NCI-H69 (cell line): ENCODE results near the gene C14orf132.

Experiments used
- DNase-seq: peaks from one replicate; lab custom pipeline; 2025; lab: John Stamatoyannopoulos, UW

The C14orf132 gene

GRCh38 chr14:96098309-96098998 lies 59.3 kb downstream of the C14orf132 start:
- peak; percentile 95 for DNase-seq

GRCh38 chr14:96098999-96099335 lies 59.8 kb downstream of the C14orf132 start:
- no peak for DNase-seq

- peak; percentile 89 for DNase-seq
These were observed 61.3 kb downstream of the C14orf132 start for GRCh38 chr14:96100161-96101064.

GRCh38 chr14:96102081-96102856 lies 63.1 kb downstream of the C14orf132 start:
- DNase-seq = no peak

GRCh38 chr14:96103075-96103474 lies 63.9 kb downstream of the C14orf132 start:
- DNase-seq = no peak

GRCh38 chr14:96103560-96104460 lies 64.6 kb downstream of the C14orf132 start:
- DNase-seq = peak; percentile 79

GRCh38 chr14:96104469-96105057 lies 65.4 kb downstream of the C14orf132 start:
- DNase-seq = peak; percentile 96

- DNase-seq = no peak
These were observed 66.1 kb downstream of the C14orf132 start for GRCh38 chr14:96105089-96105925.

GRCh38 chr14:96105926-96106441 lies 66.8 kb downstream of the C14orf132 start:
- no peak for DNase-seq

GRCh38 chr14:96106891-96107290 lies 67.7 kb downstream of the C14orf132 start:
- no peak for DNase-seq

GRCh38 chr14:96108061-96108795 lies 69.1 kb downstream of the C14orf132 start:
- peak; percentile 49 for DNase-seq

GRCh38 chr14:96108911-96109310 lies 69.7 kb downstream of the C14orf132 start:
- no peak for DNase-seq

- DNase-seq = no peak
These were observed 70.6 kb downstream of the C14orf132 start for GRCh38 chr14:96109596-96110355.

- DNase-seq = no peak
These were observed 72.9 kb downstream of the C14orf132 start for GRCh38 chr14:96112032-96112431.

GRCh38 chr14:96114002-96114401 lies 74.8 kb downstream of the C14orf132 start:
- no peak for DNase-seq

- DNase-seq = peak; percentile 97
These were observed 78.1 kb downstream of the C14orf132 start for GRCh38 chr14:96117101-96117897.

GRCh38 chr14:96117960-96118359 lies 78.8 kb downstream of the C14orf132 start:
- no peak for DNase-seq

GRCh38 chr14:96118391-96118790 lies 79.2 kb downstream of the C14orf132 start:
- DNase-seq = no peak
